ENCODE data around the gene CORO7.

Gene CORO7

DNA sequence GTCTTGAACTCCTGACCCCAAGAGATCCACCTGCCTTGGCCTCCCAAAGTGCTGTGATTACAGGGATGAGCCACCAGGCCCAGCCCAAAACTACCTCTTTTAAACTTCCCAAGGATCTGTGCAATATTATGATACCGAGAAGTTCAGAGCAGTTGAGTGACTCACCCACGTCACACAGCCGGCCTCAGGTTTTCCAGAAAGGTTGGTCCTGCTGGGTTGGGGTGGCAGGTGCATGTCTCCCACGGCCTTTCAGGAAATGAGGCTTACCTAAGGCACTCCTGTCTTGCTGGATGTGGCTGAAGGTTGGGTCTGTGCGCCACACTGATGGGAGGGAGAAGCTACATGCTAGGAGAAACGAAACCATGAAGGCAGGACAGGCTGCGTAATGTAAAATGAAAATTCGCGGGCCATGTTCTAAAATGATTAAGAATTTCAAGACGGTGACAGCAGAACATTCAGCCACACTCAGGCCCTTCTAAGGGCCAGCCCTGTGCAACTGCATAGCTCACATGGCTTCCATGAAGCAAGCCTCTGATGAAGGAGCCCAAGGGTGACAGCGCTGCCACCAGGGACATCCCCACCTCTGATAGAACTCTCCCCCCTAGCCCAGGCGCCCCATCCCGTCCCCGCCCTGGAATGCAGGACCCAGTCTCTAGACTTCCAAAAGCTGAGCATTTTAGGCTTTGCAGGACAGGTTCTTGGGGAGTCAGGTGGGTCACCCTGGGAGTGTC, 107.1 kb downstream of the CORO7 start:
- H3K27ac Mint-ChIP-seq, result peak overlapping the region; percentile 12
- H3K4me1 Mint-ChIP-seq (ENCODE audit: low read depth), result peaks cover 36% of the 10 kb centered on the region
- DNase-seq, result no peak
- peaks cover 6% of the 10 kb centered on the region for H3K27me3 Mint-ChIP-seq
- H3K4me3 Mint-ChIP-seq, result peak overlapping the region; percentile 20
- H3K9me3 Mint-ChIP-seq, result peaks cover 5% of the 10 kb centered on the region
- H3K36me3 Mint-ChIP-seq (ENCODE audit: low read depth), result peaks cover 19% of the 10 kb centered on the region

DNA sequence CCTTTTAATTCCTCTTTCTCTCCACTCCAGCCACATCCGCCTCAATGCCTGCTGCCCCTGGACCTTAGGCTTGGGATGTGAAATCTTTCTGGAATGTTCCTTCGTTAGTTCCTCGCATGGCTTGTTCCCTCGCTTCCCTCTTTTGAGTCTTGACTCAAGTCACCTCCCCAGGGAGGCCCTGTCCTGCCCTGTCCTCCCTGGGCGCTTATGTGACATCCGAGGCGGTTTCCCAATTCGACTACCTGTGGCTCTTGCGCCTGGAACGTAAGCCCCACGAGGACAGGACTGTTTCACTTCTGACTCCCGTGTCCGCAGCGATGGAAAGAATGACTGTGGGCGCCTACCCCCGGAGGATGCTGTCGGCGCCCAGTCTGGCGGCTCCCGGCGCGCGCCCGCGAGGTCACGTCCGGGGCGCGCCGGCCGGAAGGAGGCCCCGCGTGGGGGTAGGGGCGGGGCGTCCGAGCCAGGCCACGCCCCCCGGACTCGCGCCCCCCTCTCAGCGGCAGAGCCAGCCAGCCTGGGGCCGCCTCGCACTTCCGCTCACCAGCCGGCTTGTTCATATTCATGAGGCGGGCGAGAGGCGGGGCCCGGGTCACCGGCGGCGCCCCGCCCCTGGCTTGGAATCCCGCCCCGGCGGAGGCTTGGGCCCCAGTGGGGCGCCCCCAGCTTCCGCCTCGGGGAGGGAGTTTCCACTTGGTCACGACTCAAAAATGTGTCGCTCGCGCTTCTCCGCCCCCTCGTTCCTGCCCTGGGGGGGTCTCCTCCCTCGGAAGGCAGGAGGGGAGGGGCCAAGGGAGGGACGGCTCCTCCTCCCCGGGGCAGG, 109.0 kb downstream of the CORO7 start:
- Mint-ChIP-seq H3K36me3 (ENCODE audit: low read depth) (peaks cover 26% of the 10 kb centered on the region), H3K27ac (peak overlapping the region; percentile 98), H3K27me3 (no peaks in the 10 kb centered on the region), H3K4me3 (peak overlapping the region; percentile 88), H3K9me3 (peaks cover 5% of the 10 kb centered on the region), H3K4me1 (ENCODE audit: low read depth) (peaks cover 37% of the 10 kb centered on the region)
- DNase-seq, result peak; percentile 97

DNA sequence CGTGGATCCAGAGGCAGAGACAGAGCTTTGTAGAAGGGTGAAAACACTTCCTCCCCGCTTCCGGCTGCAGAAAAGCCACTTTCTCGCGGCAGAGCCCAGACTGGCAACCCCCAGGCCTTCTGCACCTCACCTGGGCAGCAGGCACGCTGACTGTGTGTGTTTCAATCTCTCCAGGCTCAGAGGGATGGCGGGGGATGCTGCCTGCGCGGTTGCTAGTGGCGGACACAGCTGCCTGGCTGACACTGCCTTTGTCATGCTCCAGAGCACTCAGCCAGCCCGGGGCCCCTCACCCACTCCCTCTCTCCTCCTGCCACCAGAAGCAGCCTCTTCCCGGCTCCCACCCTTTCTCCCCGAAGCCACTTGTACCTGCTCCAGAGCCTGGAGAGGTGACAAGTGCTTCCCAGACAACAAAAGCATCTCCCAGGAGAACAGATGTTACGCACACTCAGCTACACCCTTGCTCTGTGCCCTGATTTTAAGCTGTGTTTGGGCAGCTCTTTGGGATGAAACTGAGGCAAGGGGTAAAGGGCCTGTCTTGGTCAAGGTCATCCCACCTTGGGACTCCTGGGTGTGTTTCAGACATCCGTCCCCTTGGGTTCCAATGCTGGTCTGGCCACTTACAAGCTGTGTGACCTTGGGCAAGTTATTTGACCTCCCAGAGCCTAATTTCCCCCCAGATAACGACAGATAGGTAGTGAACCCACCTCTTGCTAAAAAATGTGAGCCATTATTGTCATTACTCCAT, 109.8 kb downstream of the CORO7 start:
- Mint-ChIP-seq H3K27me3 (no peaks in the 10 kb centered on the region), H3K4me1 (ENCODE audit: low read depth) (peaks cover 37% of the 10 kb centered on the region), H3K4me3 (peak overlapping the region; percentile 88), H3K27ac (peak overlapping the region; percentile 98), H3K36me3 (ENCODE audit: low read depth) (peaks cover 31% of the 10 kb centered on the region), H3K9me3 (peaks cover 5% of the 10 kb centered on the region)
- peak; percentile 58 for DNase-seq
